OCI-LY1 (cell line): Measurements from ENCODE around the gene MED13L.

ENCODE experiments used
- H2AFZ ChIP-seq: fragments of 200-600 bp; sonication (generic), shearing (Covaris generic); 2 replicates; pipeline ENCODE4 v1.6.0; 2014; ENCODE audit warnings: antibody characterized with exemption, mild to moderate bottlenecking, low read length
- H3F3A ChIP-seq: fragments of 200-600 bp; sonication (generic), shearing (Covaris generic); 2 replicates; pipeline ENCODE4 v1.6.0; 2014; ENCODE audit warnings: mild to moderate bottlenecking, antibody characterized with exemption, low read length, moderate library complexity; ENCODE audit not compliant: insufficient read depth
- H3K27ac ChIP-seq: fragments of 200-600 bp; sonication (generic); 2 replicates; pipeline ENCODE4 v1.5.1; 2014; ENCODE audit warnings: low read length, mixed run types, mild to moderate bottlenecking, low read depth; ENCODE audit not compliant: poor library complexity, severe bottlenecking
- H3K27me3 ChIP-seq: fragments of 200-600 bp; sonication (generic); 2 replicates; pipeline ENCODE4 v1.6.0; 2014; ENCODE audit warnings: antibody characterized with exemption, mild to moderate bottlenecking, low read length, moderate library complexity; ENCODE audit not compliant: insufficient read depth
- H3K36me3 ChIP-seq: fragments of 200-600 bp; sonication (generic); 2 replicates; pipeline ENCODE4 v1.6.1; 2014; ENCODE audit warnings: mild to moderate bottlenecking, antibody characterized with exemption, low read length, moderate library complexity, mixed read lengths; ENCODE audit not compliant: insufficient read depth
- H3K4me1 ChIP-seq: fragments of 200-600 bp; sonication (generic); 2 replicates; pipeline ENCODE4 v1.5.1; 2014; ENCODE audit warnings: mild to moderate bottlenecking, low read length, moderate library complexity; ENCODE audit not compliant: insufficient read depth, severe bottlenecking
- H3K4me2 ChIP-seq: fragments of 200-600 bp; sonication (generic), shearing (Covaris generic); 2 replicates; pipeline ENCODE4 v1.6.1; 2014; ENCODE audit warnings: low read length
- H3K4me3 ChIP-seq: fragments of 200-600 bp; sonication (generic); 2 replicates; pipeline ENCODE4 v1.5.1; 2014; ENCODE audit warnings: low read length, low read depth, mild to moderate bottlenecking, mixed read lengths; ENCODE audit not compliant: poor library complexity, severe bottlenecking
- H3K79me2 ChIP-seq: fragments of 200-600 bp; shearing (Covaris generic); 2 replicates; pipeline ENCODE4 v1.6.1; 2016; ENCODE audit warnings: mixed run types, low read length, mixed read lengths; ENCODE audit not compliant: insufficient read depth
- H3K9ac ChIP-seq: fragments of 200-600 bp; sonication (generic), shearing (Covaris generic); 2 replicates; pipeline ENCODE4 v1.6.1; 2014; ENCODE audit warnings: mild to moderate bottlenecking, low read length, mixed read lengths
- H3K9me2 ChIP-seq: fragments of 200-600 bp; sonication (generic), shearing (Covaris generic); 2 replicates; pipeline ENCODE4 v1.6.1; 2014; ENCODE audit warnings: low read depth, mild to moderate bottlenecking, low read length, mixed read lengths
- H3K9me3 ChIP-seq: fragments of 200-600 bp; shearing (Covaris generic); 2 replicates; pipeline ENCODE4 v1.6.1; 2014; ENCODE audit warnings: low read length, mixed read lengths
- H4K20me1 ChIP-seq: fragments of 200-600 bp; sonication (generic), shearing (Covaris generic); 2 replicates; pipeline ENCODE4 v1.6.0; 2016; ENCODE audit warnings: mild to moderate bottlenecking, low read length; ENCODE audit not compliant: insufficient read depth
- CTCF ChIP-seq: fragments of 200-600 bp; sonication (generic), shearing (Covaris generic); IDR thresholded peaks from 2 replicates; pipeline ENCODE4 v1.5.1; 2017; ENCODE audit warnings: mild to moderate bottlenecking, antibody characterized with exemption, low read length, moderate library complexity, mixed read lengths
- EZH2 ChIP-seq: fragments of 200-600 bp; sonication (generic), shearing (Covaris generic); IDR thresholded peaks from 2 replicates; pipeline ENCODE4 v1.8.0; 2017; ENCODE audit warnings: borderline replicate concordance, mixed run types, mild to moderate bottlenecking, antibody characterized with exemption, low read length, moderate library complexity, mixed read lengths

MED13L gene

GRCh38 chr12:116054280-116054679 lies 223.2 kb downstream of the MED13L start:
- no peaks in the 10 kb centered on the region for H3K27me3 ChIP-seq
- no peak for TF ChIP-seq CTCF
- no peak for TF ChIP-seq EZH2
- no peaks in the 10 kb centered on the region for H3K4me1 ChIP-seq

GRCh38 chr12:116053479-116054200 lies 223.9 kb downstream of the MED13L start:
- no peaks in the 10 kb centered on the region for H3K79me2 ChIP-seq
- H2AFZ ChIP-seq, result no peak overlapping the region
- no peak overlapping the region for H3K27ac ChIP-seq
- H3K4me2 ChIP-seq, result no peak overlapping the region
- no peak overlapping the region for H3K9ac ChIP-seq
- no peaks in the 10 kb centered on the region for H3K27me3 ChIP-seq
- H3K9me3 ChIP-seq, result no peaks in the 10 kb centered on the region
- peaks cover 5% of the 10 kb centered on the region for H3K4me1 ChIP-seq
- no peaks in the 10 kb centered on the region for H3K9me2 ChIP-seq
- H3F3A ChIP-seq, result no peaks in the 10 kb centered on the region
- H4K20me1 ChIP-seq, result no peaks in the 10 kb centered on the region
- TF ChIP-seq CTCF, result no peak
- TF ChIP-seq EZH2, result no peak
- H3K4me3 ChIP-seq, result no peak overlapping the region
- H3K36me3 ChIP-seq, result no peaks in the 10 kb centered on the region

More at GRCh38 chr12:116054280-116054679, 223.2 kb downstream of the MED13L start:
- no peaks in the 10 kb centered on the region for H3K36me3 ChIP-seq
- H4K20me1 ChIP-seq, result no peaks in the 10 kb centered on the region
- H3F3A ChIP-seq, result no peaks in the 10 kb centered on the region
- no peaks in the 10 kb centered on the region for H3K79me2 ChIP-seq
- H3K9me3 ChIP-seq, result no peaks in the 10 kb centered on the region
- no peak overlapping the region for H3K4me3 ChIP-seq
- H3K4me2 ChIP-seq, result no peak overlapping the region
- H3K27ac ChIP-seq, result no peak overlapping the region
- H3K9me2 ChIP-seq, result no peaks in the 10 kb centered on the region
- H3K9ac ChIP-seq, result no peak overlapping the region
- H2AFZ ChIP-seq, result no peak overlapping the region

GRCh38 chr12:116050275-116050674 lies 227.2 kb downstream of the MED13L start:
- Histone ChIP-seq H3K4me3 (no peak overlapping the region), H3K79me2 (no peaks in the 10 kb centered on the region), H3F3A (no peaks in the 10 kb centered on the region), H3K27me3 (no peaks in the 10 kb centered on the region), H3K4me1 (peaks cover 5% of the 10 kb centered on the region), H3K9me2 (no peaks in the 10 kb centered on the region), H4K20me1 (no peaks in the 10 kb centered on the region), H2AFZ (no peak overlapping the region), H3K9me3 (no peaks in the 10 kb centered on the region), H3K4me2 (no peak overlapping the region), H3K36me3 (no peaks in the 10 kb centered on the region), H3K9ac (no peak overlapping the region), H3K27ac (no peak overlapping the region)
- TF ChIP-seq CTCF, result no peak
- TF ChIP-seq EZH2, result no peak
